GM19043 (cell line): ENCODE results near the gene ZNF556.
A peak's percentile ranks its signal among the peaks of the same experiment; 100 is the strongest.
"Not testable (repeated sequence)": the region's sequence is repeated elsewhere in the genome, so short reads cannot be mapped to it uniquely, and the experiment has no call there.

ENCODE experiments used
- ATAC-seq: cut with Tn5 transposase; IDR thresholded peaks from one replicate; pipeline ENCODE4 v1.9.1; 2021; ENCODE audit warnings: low read depth; ENCODE audit not compliant: unreplicated experiment

The ZNF556 gene

GRCh38 chr19:2852598-2852997 lies 14.5 kb upstream of the ZNF556 start:
- ATAC-seq, result no peak

DNA sequence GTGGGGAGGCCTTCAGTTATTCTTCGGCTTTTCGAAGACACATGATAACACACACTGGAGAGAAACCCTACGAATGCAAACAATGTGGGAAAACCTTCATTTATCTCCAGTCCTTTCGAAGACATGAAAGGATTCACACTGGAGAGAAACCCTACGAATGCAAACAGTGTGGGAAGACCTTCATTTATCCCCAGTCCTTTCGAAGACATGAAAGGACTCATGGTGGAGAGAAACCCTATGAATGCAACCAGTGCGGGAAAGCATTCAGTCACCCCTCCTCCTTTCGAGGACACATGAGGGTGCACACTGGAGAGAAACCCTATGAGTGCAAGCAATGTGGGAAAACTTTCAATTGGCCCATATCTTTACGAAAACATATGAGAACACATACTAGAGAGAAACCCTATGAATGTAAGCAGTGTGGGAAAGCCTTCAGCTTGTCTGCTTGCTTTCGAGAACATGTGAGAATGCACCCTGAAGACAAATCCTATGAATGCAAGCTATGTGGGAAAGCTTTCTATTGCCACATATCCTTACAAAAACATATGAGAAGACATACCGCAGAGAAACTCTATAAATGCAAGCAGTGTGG lies 14.0 kb upstream of the ZNF556 start:
- ATAC-seq, result no peak

GRCh38 chr19:2854849-2855248 lies 12.3 kb upstream of the ZNF556 start:
- no peak for ATAC-seq

- no peak for ATAC-seq
These were observed 10.6 kb upstream of the ZNF556 start for GRCh38 chr19:2856457-2857050.

DNA sequence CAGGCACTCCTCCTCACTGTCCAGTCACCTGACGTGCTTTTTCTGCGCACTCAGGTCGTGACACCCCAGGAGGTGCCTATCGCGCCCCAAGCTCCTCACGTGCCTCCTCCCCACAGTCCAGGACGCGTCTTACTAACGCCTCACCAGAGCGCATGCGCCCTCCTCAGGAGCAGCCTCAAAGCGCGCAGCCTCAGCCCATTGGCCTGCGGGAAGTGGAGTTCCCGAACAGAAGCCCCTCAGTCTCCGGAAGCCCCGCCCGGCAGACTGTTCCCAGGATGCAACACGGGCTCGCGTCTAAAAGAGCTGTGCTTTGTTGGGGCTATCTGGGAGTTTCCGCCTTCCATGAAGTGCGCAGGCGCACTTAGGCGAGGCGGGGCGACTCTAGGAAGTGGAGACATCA lies 8.3 kb upstream of the ZNF556 start:
- no peak for ATAC-seq

DNA sequence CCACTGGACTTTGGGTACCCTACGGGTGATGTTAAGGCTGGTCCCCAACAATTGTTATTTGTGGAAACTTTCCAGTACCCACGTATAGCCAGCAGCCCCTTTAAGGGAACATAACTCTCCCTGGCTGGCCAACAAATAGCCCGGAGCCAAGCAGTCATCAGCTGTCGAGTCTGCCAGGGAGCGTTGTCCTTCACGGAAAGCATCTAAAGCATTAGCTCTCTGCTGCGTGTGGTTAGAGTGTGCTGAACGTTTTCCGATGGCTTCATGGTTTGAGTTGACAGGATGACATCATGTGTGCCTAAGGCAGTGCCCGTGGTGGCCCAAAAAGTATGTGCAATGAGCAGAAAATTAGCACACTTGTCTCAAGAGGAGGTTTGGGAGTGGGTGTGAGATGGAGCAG lies 3.3 kb upstream of the ZNF556 start:
- ATAC-seq, result no peak

DNA sequence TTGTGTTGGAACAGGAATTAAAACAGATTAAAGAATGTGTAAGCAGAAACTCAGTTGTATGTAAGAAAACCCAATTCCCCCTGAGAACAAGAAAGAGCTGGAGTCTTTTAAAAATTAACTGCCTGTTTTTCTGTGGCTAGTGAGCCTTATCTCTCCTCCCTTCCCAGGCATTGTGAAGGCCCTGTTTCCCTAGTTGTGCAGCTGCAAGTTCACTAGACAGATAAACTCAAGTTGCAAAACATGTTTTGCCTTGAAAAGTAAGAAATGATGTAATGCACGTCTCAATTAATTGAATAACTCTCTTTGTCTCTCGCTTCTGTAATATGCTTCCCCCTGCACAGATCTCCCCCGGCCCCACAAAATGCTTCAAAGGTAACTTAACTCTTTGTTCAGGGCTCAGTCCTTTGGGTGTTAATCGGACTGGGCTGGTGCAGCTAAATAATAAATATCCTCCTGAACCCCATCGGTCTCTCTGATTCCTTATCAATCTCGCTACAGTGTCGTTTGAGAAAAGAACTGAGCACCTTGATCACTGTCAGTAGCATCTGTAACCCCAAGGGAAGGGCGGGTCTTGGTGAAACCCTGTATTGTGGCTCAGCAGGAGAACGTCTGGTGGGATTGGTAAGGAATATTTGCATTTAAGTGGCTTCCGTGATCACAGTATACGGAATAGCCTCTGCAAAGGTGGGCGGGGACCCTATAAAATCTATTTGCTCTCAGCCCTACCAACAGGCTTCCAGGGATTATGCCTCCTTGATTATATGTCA lies 1.6 kb upstream of the ZNF556 start:
- ATAC-seq, result no peak

DNA sequence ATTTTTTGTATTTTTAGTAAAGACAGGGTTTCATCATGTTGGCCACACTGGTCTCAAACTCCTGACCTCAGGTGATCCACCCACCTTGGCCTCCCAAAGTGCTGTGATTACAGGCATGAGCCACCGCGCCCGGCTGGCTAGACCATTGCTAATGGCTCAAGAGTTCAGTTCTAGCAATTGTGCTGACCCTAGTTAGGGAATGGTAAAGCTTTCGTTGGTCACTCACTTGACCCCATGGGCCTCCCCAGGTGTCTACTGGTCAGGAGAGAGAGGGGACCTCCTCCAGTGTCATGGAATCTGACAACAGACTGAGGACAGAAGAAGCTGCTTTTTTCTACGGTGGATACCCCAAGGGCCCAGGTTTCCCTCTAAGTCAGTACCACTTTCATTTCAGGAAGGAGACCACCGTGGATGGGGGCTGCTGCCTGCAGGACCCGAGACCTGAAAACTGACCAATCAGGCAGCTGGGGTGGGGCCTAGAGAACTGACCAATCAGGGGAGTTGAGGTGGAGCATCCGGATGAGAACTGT lies 575 bp upstream of the ZNF556 start:
- ATAC-seq, result no peak

DNA sequence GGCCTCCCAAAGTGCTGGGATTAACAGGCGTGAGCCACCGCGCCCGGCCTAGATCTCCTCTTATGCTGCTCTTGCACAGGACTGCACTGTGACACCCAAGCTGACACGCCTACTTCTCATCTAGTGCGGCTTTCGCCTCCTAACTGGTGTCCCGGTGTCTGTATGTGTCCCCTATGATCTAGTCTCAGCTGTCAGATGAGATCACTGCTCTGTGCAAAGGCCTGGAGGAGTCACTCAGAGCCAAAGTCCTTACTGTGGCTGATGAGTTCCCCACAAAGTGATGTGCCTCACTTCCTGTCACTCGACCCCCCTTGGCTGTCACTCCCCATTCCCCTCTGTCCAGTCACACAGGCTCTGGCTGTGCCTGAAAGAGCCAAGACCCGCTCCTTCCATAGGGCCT lies 2.5 kb downstream of the ZNF556 start:
- no peak for ATAC-seq

DNA sequence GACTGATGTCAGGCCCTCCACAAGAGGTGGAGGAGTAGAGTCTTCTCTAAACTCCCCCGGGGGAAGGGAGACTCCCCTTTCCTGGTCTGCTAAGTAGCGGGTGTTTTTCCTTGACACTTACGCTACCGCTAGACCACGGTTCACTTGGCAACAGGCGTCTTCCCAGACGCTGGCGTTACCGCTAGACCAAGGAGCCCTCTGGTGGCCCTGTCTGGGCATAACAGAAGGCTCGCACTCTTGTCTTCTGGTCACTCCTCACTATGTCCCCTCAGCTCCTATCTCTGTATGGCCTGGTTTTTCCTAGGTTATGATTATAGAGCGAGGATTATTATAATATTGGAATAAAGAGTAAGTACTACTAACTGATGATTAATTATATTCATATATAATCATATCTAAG lies 5.0 kb downstream of the ZNF556 start:
- not testable (repeated sequence) for ATAC-seq

- no peak for ATAC-seq
These were observed 10.5 kb downstream of the ZNF556 start for GRCh38 chr19:2877398-2878331.

DNA sequence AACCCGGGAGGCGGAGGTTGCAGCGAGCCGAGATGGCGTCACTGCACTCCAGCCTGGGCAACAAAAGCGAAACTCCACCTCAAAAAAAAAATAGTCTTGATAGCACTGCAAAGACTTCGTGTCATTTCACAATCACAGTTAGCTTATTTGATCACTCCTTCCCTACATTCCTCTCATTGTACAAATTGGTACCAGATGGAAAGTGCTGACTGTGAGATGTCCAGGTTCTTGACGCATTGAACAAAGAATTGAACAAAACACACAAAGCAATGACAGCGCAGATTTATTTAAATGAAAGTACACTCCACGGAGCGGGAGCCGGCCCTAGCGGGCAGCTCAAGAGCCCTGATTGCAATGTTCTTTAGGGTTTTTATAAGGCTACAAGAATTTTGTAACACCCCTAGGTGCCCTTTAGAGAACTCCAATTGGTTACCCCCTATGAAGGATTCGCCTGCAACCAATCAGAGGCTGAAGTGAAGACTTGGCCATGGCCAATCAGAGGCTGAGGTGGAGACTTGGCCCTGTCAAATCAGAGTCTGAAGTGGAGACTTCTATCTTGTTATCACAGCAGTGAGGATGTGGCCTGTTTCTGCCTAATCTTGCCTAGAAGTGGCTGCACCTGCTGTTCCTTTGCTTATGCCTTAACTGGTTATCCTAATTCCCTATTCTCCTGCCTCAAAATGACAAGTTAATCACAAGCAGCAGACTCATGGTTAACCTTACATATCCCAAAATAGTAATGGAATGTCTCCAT lies 16.7 kb downstream of the ZNF556 start:
- ATAC-seq, result no peak

- ATAC-seq, result no peak
These were observed 18.6 kb downstream of the ZNF556 start for GRCh38 chr19:2885736-2886135.

DNA sequence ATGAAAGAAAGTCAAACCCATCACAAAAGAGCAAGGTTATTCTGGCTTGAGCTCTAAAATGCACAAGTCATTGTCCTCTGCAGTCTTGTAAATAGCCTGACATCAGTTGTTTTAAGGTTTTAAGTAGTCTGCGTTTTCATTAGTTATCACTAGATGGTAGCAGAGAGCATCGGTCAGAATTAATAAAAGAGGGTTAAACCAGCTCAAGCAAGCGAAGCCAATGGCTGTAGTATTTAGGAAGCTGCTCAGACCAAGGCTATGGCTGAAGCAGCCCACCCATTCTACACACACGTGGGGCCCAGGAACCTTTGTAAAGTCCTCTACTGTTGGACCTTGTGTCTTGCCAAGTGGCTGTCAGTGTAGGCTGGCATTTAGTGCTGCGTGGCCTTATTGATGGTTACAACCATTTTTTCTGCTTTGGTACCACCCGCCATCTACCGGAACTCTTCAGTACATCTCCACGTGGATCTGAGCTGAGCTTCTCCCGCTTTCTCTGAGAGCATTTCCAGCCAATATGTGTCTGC lies 20.3 kb downstream of the ZNF556 start:
- ATAC-seq, result no peak

- ATAC-seq, result no peak
These were observed 21.6 kb downstream of the ZNF556 start for GRCh38 chr19:2888731-2889224.

DNA sequence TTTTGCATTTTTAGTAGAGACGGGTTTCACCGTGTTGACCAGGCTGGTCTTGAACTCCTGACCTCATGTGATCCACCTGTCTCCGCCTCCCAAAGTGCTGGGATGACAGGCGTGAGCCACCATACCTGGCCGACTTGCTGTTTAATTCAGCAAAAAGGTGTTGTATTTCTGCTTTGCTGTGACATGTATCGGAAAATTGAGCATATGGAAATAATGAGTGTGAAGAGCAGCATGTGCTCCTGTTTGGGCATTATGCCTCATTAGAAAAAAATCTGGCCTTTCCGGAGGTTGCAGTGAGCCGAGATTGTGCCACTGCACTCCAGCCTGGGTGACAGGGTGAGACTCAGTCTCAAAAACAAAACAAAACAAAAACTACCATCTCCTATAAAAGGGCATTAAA lies 23.4 kb downstream of the ZNF556 start:
- not testable (repeated sequence) for ATAC-seq

GRCh38 chr19:2896694-2897093 lies 29.6 kb downstream of the ZNF556 start:
- ATAC-seq, result no peak

DNA sequence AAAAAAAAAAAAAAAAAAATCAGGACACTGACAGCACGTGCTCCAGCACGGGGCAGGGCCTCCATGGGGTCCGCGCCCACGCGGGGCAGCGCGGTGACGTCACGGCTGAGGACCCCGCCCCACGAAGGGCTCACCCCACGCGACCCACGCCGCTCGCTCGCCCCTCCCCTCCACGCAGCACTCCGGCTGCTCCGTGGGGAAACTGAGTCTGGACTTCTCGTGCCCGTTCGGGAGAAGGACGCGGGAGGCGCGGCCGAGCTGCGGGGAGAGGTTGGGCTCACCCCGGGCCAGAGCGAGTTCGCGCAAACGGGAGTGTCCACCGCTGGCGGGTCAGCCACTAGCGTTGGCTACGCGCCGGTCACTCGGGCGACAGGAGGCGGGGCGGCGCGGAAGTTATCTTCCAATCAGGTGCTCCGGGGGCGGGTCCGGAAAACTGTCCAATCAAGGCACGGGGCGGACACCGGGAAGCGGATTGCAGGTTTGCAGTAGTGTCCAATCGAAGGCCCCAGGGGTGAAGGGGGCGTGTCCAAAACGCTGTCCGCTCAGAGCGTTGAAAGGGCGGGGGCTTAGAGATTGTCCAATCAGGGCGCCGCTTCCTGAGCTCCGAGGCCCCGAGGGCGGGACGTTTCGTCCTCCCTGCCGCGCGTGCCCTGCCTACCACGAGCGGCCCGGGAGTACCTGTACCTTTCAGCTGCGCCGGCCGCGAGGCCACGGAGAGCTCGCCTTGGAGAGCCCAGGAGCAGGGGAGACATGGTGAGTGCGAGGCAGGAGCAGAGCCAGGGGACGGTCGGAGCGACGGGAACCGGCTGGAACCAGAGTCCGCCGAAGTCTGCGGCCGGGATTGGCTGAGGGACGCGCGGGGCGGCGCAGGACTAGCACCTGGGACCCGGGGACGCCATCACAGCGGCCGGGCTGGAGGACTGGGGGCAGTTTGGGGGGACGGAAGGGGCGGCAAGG lies 33.4 kb downstream of the ZNF556 start, which contains the start of gene ZNF57:
TSS of gene ZNF57 (plus strand) at position 633 of the 957 bp plus-strand sequence. CDS start at position 751, 118 bp downstream.
- ATAC-seq, result peak; percentile 96
